C4-2B (cell line): ENCODE data around the gene CORO2B.

Experiments used
- H3K27ac ChIP-seq: fragments of 450-650 bp; 2 replicates; pipeline ENCODE4 v1.5.1; 2017
- ZFX ChIP-seq: fragments of 450-650 bp; IDR thresholded peaks from 2 replicates; pipeline ENCODE4 v1.6.1; 2017
- TF ChIP-seq, protein P1 (sequence below): fragments of 450-650 bp; conservative IDR thresholded peaks from 2 replicates; pipeline ENCODE4 v1.5.1; 2017; ENCODE audit warnings: mild to moderate bottlenecking

Gene CORO2B

DNA sequence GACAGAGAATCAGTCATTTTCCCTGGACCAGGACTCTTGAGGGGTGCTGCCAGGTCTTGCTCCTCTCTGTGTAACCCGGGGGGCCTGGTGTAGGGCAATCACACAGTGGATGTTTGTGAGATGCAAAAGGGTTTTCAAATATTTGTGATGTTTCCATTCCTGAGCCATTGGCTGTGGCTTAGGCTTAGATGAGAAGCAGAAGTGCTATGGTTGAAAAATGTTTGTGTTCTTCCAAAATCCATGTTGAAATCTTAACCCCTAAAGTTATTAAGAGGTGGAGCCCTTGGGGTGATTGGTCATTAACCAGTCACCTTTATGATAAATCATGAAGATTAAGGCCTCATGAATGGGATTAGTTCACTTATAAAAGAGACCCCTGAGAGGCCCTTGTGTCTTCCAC, 36.5 kb downstream of the CORO2B start:
- TF ChIP-seq, protein P1, sequence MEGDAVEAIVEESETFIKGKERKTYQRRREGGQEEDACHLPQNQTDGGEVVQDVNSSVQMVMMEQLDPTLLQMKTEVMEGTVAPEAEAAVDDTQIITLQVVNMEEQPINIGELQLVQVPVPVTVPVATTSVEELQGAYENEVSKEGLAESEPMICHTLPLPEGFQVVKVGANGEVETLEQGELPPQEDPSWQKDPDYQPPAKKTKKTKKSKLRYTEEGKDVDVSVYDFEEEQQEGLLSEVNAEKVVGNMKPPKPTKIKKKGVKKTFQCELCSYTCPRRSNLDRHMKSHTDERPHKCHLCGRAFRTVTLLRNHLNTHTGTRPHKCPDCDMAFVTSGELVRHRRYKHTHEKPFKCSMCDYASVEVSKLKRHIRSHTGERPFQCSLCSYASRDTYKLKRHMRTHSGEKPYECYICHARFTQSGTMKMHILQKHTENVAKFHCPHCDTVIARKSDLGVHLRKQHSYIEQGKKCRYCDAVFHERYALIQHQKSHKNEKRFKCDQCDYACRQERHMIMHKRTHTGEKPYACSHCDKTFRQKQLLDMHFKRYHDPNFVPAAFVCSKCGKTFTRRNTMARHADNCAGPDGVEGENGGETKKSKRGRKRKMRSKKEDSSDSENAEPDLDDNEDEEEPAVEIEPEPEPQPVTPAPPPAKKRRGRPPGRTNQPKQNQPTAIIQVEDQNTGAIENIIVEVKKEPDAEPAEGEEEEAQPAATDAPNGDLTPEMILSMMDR, result no peak
- TF ChIP-seq ZFX, result no peak
- H3K27ac ChIP-seq, result no peak overlapping the region

DNA sequence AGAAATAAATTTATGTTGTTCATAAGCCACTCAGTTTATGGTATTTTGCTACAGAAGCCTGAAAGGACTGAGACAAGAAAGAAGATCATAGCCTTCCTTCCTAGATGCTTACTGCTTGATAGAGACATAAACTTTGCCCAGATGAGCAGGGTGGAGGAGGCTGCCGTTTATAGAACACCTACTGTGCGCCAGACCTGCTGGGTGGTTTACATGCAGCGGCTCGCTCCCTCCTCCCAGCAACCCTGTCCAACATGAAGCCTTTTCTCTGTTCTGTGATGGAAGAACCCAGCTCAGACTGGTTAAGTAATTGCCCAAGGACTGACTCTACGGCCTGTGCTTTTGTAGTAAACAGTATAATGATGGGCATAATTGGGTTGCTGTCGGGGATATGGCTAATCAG, 37.0 kb downstream of the CORO2B start:
- H3K27ac ChIP-seq, result no peak overlapping the region

DNA sequence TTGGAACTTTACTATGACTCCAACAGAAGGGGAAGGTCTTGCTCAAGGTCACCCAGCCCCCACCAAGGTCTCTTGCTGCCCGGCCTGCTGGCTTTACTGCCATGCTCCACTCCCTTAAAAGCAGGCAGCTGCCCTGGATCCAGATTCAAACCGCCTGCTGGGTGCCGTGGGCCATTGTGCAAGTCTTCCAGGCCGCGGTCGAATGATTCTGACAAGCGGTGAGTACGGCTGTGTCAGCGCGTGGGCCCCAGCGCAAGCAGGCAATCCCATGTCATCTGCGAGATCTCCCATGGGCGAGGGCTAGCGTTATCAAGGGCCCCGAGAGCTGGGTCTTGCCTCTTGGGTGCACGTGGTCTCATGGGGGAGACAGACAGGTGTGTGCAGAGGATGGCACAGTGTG, 37.6 kb downstream of the CORO2B start:
- no peak overlapping the region for H3K27ac ChIP-seq
- TF ChIP-seq, protein P1, result no peak
- TF ChIP-seq ZFX, result no peak

More for the DNA sequence above, 37.0 kb downstream of the CORO2B start:
- TF ChIP-seq, protein P1, result no peak
- TF ChIP-seq ZFX, result no peak

DNA sequence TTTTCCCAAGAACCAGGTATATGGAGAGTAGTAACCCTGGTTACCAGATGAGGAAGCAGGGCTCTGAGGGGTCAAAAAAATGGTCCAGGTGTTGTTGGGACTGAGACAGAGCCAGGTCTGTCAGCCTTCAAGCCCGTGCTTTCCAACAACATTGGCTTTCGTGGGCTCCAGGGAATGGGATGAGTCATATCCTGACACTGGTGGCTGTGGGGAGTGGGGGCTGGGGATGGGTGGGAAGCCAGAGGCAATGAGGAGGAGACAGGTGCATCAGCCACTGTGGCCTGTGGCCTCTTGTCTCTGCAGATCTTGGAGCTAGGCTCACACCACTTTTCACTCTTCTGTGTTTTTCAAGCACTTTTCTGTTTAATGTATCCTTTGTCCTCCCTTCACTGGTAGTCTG, 38.2 kb downstream of the CORO2B start:
- TF ChIP-seq, protein P1, result no peak
- no peak for TF ChIP-seq ZFX

DNA sequence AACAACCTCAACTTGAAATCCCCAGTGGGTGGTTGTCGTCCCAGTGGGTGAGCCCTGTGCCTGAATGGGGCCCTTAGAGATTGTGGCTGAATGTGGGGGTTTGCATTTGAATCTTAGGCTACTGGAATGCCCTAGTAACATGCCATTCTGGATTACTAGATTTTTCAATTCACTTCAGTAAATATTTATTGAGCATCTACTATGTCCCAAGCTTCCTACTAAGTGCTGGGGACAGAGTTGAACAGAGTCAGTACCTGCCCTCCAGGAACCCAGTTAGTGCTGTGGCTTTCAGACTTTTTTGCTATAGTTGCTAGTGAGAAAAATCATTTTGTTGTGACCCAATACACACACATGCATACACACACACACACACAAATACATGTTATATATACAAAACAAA, 39.0 kb downstream of the CORO2B start:
- TF ChIP-seq ZFX, result no peak
- TF ChIP-seq, protein P1, result no peak
- no peak overlapping the region for H3K27ac ChIP-seq

More for the DNA sequence above, 38.2 kb downstream of the CORO2B start:
- H3K27ac ChIP-seq, result no peak overlapping the region

DNA sequence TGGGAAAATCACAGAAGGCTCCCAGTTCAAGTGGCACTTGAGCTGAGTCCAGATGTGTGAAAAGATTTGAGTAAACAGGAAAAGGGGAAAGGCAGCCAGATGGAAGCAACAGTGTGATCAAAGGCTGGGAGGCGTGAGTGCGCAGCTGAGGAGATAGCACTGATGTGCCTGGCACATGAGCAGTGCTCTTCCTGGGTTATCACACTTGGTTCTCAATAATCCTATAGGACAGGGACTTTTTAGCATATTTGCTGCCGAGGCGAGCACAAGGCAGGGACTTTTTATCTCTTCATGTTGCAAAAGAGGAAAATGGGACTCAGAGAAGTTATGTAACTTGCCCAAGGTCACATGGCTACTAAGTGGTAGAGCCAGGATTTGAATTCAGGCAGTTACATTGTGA, 39.6 kb downstream of the CORO2B start:
- no peak overlapping the region for H3K27ac ChIP-seq
- TF ChIP-seq ZFX, result no peak
- TF ChIP-seq, protein P1, result no peak

DNA sequence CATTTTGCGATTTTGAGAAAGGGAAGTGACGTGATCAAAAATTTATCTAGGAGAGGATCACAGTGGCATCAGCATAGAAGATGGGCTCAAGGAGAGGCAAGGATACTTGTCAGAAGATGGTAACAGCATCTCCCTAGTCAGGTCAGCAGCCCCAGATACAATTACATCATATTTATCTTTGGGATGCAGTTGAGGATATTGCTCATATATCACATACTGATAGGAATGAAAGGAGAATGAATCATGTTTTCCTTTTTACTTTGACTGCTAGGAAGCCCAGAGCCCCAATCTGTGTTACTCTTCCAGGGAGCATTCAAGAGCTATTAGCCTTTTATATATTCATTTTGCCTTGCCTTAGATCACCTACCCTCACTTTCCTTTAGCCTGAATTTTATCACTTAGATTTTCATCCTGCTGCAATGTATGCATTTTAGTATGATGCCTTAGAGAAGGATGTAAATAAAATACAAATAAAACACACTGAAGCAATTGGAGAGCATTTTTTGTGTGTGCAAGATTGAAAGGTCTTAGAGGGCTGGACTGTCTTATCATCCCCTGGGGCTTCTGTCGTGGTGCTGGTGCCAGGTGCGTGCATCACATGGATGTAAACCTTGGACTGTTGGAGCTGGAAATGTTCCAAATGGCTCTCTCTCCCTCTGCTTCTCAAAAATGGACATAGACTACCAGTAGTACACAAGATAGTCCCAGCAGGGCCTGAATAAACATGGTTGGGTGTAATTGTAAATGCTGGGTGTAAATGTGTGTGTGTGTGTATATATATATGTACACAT, 40.3 kb downstream of the CORO2B start:
- no peak overlapping the region for H3K27ac ChIP-seq

More for the DNA sequence above, 40.3 kb downstream of the CORO2B start:
- TF ChIP-seq, protein P1, result no peak
- no peak for TF ChIP-seq ZFX
